Endothelial cell of umbilical vein (primary cell): Measurements from ENCODE around the gene H2BK1. TPM values are rescaled to one million over a fixed set of nuclear protein-coding genes. Genes with fewer than 3 reads are reported as not detected.

Experiments used
- BruUV-seq: library from RNA; stranded (reverse); fragments of 400-500 nt; replicated peaks from 2 replicates; lab custom pipeline; 2021; lab: Mats Ljungman, UMichigan
- CTCF ChIA-PET: fragments of 300-600, 350-600 bp; sonication (Branson Sonifier 250); formaldehyde crosslinking; loops from one replicate; lab custom pipeline; 2021; ENCODE audit warnings: antibody characterized with exemption, inconsistent platforms; lab: Charles Lee
- POLR2A ChIA-PET: fragments of 300-600, 350-600 bp; sonication (Branson Sonifier 250); formaldehyde crosslinking; loops from one replicate; lab custom pipeline; 2021; ENCODE audit warnings: antibody characterized with exemption, inconsistent platforms; lab: Charles Lee
- DNase-seq: peaks from one replicate; pipeline ENCODE4 v3.0.0-alpha.2; 2011; ENCODE audit warnings: low read depth, low spot score
- FAIRE-seq: peaks from 2 replicates; lab custom pipeline; 2011; peaks lifted over from hg19 to GRCh38; lab: Jason Lieb, UNC
- H2AFZ ChIP-seq: 2 replicates; pipeline ENCODE4 v1.6.0; 2012; ENCODE audit warnings: low read depth, low read length, control low read depth, inconsistent platforms
- H3K27ac ChIP-seq: 2 replicates; pipeline ENCODE4 v1.5.1; 2011; ENCODE audit warnings: low read depth, mild to moderate bottlenecking, control low read depth, low read length, moderate library complexity; ENCODE audit not compliant: insufficient read depth
- H3K27me3 ChIP-seq, 2 experiments: 2 replicates each; pipeline versions ENCODE4 v1.6.0 to v1.6.1; 2011; ENCODE audit warnings: low read length in 2 of 2, mixed read lengths in 1 of 2; ENCODE audit not compliant: control insufficient read depth in 2 of 2, insufficient read depth in 2 of 2
- H3K36me3 ChIP-seq, 2 experiments: 2 replicates in 1 of 2; 3 replicates in 1 of 2; pipeline ENCODE4 v1.5.1; 2011; ENCODE audit warnings: low read length in 2 of 2, mild to moderate bottlenecking in 1 of 2, moderate library complexity in 1 of 2; ENCODE audit not compliant: control insufficient read depth in 2 of 2, insufficient read depth in 2 of 2; ENCODE audit errors: extremely low read depth in 1 of 2
- H3K4me1 ChIP-seq: 3 replicates; pipeline ENCODE4 v1.5.1; 2011; ENCODE audit warnings: mild to moderate bottlenecking, low read length; ENCODE audit not compliant: control insufficient read depth, insufficient read depth; ENCODE audit errors: extremely low read depth
- H3K4me2 ChIP-seq: 2 replicates; pipeline ENCODE4 v1.6.1; 2011; ENCODE audit warnings: low read length, control low read depth, mixed read lengths; ENCODE audit not compliant: insufficient read depth
- H3K4me3 ChIP-seq, 3 experiments: fragments of 200-600 bp in 1 of 3; sonication (generic), shearing (Covaris generic) in 1 of 3; replicated peaks in 1 of 3; 2 replicates each; pipeline ENCODE4 v1.5.1; 2011 to 2016; ENCODE audit warnings: control low read depth in 3 of 3, low read length in 3 of 3, mild to moderate bottlenecking in 2 of 3, inconsistent platforms in 1 of 3, low read depth in 1 of 3, moderate library complexity in 1 of 3; ENCODE audit not compliant: insufficient read depth in 1 of 3
- H3K79me2 ChIP-seq: 2 replicates; pipeline ENCODE4 v1.6.0; 2012; ENCODE audit warnings: low read length, inconsistent platforms; ENCODE audit not compliant: control insufficient read depth, insufficient read depth
- H3K9ac ChIP-seq: replicated peaks from 2 replicates; pipeline ENCODE3; 2011; ENCODE audit warnings: low read length, control low read depth; ENCODE audit not compliant: insufficient read depth; ENCODE audit errors: extremely low read depth
- H3K9me1 ChIP-seq: replicated peaks from 3 replicates; pipeline ENCODE4 v1.6.0; 2011; ENCODE audit warnings: mild to moderate bottlenecking, low read length; ENCODE audit not compliant: control insufficient read depth, insufficient read depth; ENCODE audit errors: extremely low read depth
- H3K9me3 ChIP-seq: replicated peaks from 2 replicates; pipeline ENCODE4 v1.5.1; 2012; ENCODE audit warnings: low read length, inconsistent platforms; ENCODE audit not compliant: control insufficient read depth, insufficient read depth
- H4K20me1 ChIP-seq: replicated peaks from 2 replicates; pipeline ENCODE3; 2011; ENCODE audit warnings: mild to moderate bottlenecking, low read length; ENCODE audit not compliant: control insufficient read depth, insufficient read depth; ENCODE audit errors: extremely low read depth
- CTCF ChIP-seq, 2 donors: IDR thresholded peaks; 1 replicate in 1 of 2; 2 replicates in 1 of 2; pipeline ENCODE4 v1.5.1; 2011; ENCODE audit warnings: low read length in 2 of 2, mild to moderate bottlenecking in 2 of 2, moderate library complexity in 2 of 2, control low read depth in 1 of 2, inconsistent platforms in 1 of 2, low read depth in 1 of 2; ENCODE audit not compliant: insufficient read depth in 1 of 2; ENCODE audit errors: extremely low read depth in 1 of 2
- EZH2 ChIP-seq: IDR thresholded peaks from 2 replicates; pipeline ENCODE4 v1.6.1; 2012; ENCODE audit warnings: borderline replicate concordance, low read depth, mild to moderate bottlenecking, moderate library complexity, low read length, inconsistent platforms; ENCODE audit not compliant: severe bottlenecking
- FOS ChIP-seq: IDR thresholded peaks from 2 replicates; pipeline ENCODE4 v1.6.1; 2011; ENCODE audit warnings: mild to moderate bottlenecking, low read length, moderate library complexity, borderline replicate concordance; ENCODE audit not compliant: insufficient read depth
- GATA2 ChIP-seq: IDR thresholded peaks from 2 replicates; pipeline ENCODE4 v1.7.0; 2011; ENCODE audit warnings: low read depth, mild to moderate bottlenecking, moderate library complexity, mixed read lengths, low read length; ENCODE audit not compliant: insufficient read length, insufficient read depth
- JUN ChIP-seq: IDR thresholded peaks from 2 replicates; pipeline ENCODE4 v1.6.1; 2011; ENCODE audit warnings: borderline replicate concordance, low read depth; ENCODE audit not compliant: insufficient read length, insufficient read depth
- MAX ChIP-seq: IDR thresholded peaks from 2 replicates; pipeline ENCODE4 v1.6.1; 2011; ENCODE audit not compliant: insufficient read depth, insufficient read length
- MYC ChIP-seq: IDR thresholded peaks from one replicate; pipeline ENCODE4 v1.6.1; 2011; ENCODE audit warnings: mild to moderate bottlenecking, low read depth, low read length
- POLR2A ChIP-seq: IDR thresholded peaks from 2 replicates; pipeline ENCODE4 v1.6.1; 2012; ENCODE audit warnings: low read depth, mild to moderate bottlenecking, control low read depth, low read length
- POLR2AphosphoS5 ChIP-seq: IDR thresholded peaks from 2 replicates; pipeline ENCODE4 v1.6.1; 2012; ENCODE audit warnings: low read depth, mild to moderate bottlenecking, control low read depth, low read length, moderate library complexity; ENCODE audit not compliant: insufficient read depth
- dilution Hi-C: fragments of 300-500 bp; cut with MboI; formaldehyde crosslinking; loops from one replicate; pipeline ENCODE4 v1.15.0; 2019; ENCODE audit warnings: low sequenced_read_pairs; ENCODE audit not compliant: extremely low pct_ligation_motif_present
- intact Hi-C: fragments of 100-400 bp; cut with micrococcal nuclease; formaldehyde crosslinking; loops from one replicate; pipeline ENCODE4 v1.10.0; 2022
- polyA plus RNA-seq, 4 experiments: library from polyadenylated mRNA; depleted of rRNA in 3 of 4; stranded (reverse) in 3 of 4; unstranded in 1 of 4; fragments of >200 nt; gene quantifications; 2 replicates each; pipeline versions ENCODE4 v1.2.1 to v1.2.3, GENCODE V29; 2011 to 2012; ENCODE audit warnings: missing spikeins in 1 of 4
- total RNA-seq: library from RNA; stranded (reverse); gene quantifications from 2 replicates; pipeline ENCODE4 v1.2.3, GENCODE V29; 2021

The H2BK1 gene
- total and polyA plus RNA-seq, 2 donors (not counting 3 experiments of a cell fraction or from before 2014, with no cell fraction given): not detected

- Histone ChIP-seq H3K27ac (no peak overlapping the region), H2AFZ (no peak overlapping the region), H3K4me1 (peaks cover 9% of the 10 kb centered on the region), H3K9me3 (no peaks in the 10 kb centered on the region), H3K27me3 (peaks cover 0 to 6% of the 10 kb centered on the region in 2 experiments), H3K9me1 (no peaks in the 10 kb centered on the region), H4K20me1 (no peaks in the 10 kb centered on the region), H3K9ac (no peak overlapping the region), H3K36me3 (peaks cover 0 to 9% of the 10 kb centered on the region in 2 experiments), H3K4me3 (no peak overlapping the region), H3K79me2 (no peaks in the 10 kb centered on the region), H3K4me2 (no peak overlapping the region)
- ChIA-PET POLR2A (no interaction called here), CTCF (interaction anchor here (1.2 to 3.0 kb wide), 5 partner anchors 9 to 254 kb away, joined by 3 to 58 read pairs (median 17); partner anchors contain the start of genes ABCF2 and CHPF2)
- no TSS peak for BruUV-seq
- dilution Hi-C loops (no loop called here), intact Hi-C loops (no loop called here)
- FAIRE-seq (no peak), DNase-seq (no peak)
- TF ChIP-seq POLR2AphosphoS5 (no peak), CTCF (IDR thresholded peaks at IDR 0.05; ENCODE audit: extremely low read depth in 1 of 2, insufficient read depth in 1 of 2, low read depth in 1 of 2, low read length in 2 of 2) (no peak), MYC (no peak), JUN (no peak), GATA2 (no peak), POLR2A (no peak), FOS (no peak), EZH2 (no peak), MAX (no peak)
Measured at GRCh38 chr7:151243045-151243349, 32.7 kb upstream of the H2BK1 start.
